ENCODE measurements around the gene AVPR2.

Gene AVPR2

DNA sequence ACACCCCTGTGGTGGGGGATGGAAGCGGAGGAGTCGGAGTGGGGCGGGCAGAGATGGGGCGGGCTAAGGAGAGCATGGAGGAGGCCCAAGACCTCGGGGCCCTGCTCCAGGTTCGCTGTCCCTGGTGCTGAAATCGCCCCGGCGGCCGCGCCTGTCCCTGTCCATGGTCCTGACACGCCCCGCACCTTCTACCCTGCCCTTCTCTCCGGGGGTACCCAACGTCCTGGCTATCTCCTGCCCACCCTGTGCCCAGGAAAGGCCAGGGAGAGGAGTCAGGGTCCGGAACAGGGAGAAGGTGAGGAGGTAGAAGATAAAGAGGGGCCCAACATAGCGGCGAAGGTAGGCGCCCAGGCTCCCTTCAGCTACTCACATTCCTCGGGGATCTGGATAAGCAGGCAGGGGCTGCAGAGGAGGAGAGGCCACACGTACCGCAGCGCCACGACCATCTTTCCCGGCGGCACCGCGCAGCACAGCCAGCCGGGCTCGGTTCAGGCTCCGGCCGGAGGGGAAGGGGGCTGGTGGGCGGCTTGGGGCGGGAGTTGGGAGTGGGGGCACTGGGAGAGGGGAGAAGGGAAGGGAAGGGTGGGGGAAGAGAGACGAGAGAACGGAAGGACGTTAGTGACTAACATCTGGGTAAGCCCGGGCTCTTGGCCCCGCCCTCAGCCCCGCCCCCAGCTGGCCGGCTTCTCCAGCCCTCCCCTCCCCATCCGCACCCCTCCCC, 28.9 kb upstream of the AVPR2 start:
- TF ChIP-seq, protein P1, sequence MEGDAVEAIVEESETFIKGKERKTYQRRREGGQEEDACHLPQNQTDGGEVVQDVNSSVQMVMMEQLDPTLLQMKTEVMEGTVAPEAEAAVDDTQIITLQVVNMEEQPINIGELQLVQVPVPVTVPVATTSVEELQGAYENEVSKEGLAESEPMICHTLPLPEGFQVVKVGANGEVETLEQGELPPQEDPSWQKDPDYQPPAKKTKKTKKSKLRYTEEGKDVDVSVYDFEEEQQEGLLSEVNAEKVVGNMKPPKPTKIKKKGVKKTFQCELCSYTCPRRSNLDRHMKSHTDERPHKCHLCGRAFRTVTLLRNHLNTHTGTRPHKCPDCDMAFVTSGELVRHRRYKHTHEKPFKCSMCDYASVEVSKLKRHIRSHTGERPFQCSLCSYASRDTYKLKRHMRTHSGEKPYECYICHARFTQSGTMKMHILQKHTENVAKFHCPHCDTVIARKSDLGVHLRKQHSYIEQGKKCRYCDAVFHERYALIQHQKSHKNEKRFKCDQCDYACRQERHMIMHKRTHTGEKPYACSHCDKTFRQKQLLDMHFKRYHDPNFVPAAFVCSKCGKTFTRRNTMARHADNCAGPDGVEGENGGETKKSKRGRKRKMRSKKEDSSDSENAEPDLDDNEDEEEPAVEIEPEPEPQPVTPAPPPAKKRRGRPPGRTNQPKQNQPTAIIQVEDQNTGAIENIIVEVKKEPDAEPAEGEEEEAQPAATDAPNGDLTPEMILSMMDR (IDR thresholded peaks at IDR 0.05; ENCODE audit: borderline replicate concordance, control extremely low read depth, extremely low read depth, insufficient read depth, missing control alignments), result no peak
- peak; percentile 84 for DNase-seq (ENCODE audit: low spot score)
- in situ Hi-C loops (cut with MboI; ENCODE audit: low sequenced_read_pairs, unreplicated experiment), result no loop called here

DNA sequence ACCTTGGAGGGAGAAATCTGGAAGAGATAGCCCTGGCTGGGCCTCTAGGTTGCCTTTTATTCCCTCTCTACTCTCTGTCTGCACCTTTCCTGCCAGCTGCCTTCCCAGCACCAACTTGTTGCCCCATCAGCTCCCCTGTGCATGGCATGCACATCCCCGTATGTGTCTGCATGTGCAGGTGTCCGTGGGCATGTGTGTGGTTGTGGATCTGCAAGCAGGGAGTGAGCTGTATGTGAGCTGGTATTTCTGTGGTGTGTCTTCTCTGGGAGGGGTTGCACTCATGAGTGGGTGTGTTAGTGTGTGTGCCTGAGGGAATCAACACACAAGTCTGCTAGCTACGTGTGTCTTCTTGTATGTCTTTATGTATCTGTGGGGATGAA, 28.4 kb upstream of the AVPR2 start:
- in situ Hi-C loops (cut with MboI; ENCODE audit: low sequenced_read_pairs, unreplicated experiment), result no loop called here
- TF ChIP-seq, protein P1 (IDR thresholded peaks at IDR 0.05; ENCODE audit: borderline replicate concordance, control extremely low read depth, extremely low read depth, insufficient read depth, missing control alignments), result no peak
- DNase-seq (ENCODE audit: low spot score), result no peak

- in situ Hi-C loops (cut with MboI; ENCODE audit: low sequenced_read_pairs, unreplicated experiment), result no loop called here
- TF ChIP-seq, protein P1 (IDR thresholded peaks at IDR 0.05; ENCODE audit: borderline replicate concordance, control extremely low read depth, extremely low read depth, insufficient read depth, missing control alignments), result no peak
- DNase-seq (ENCODE audit: low spot score), result no peak
Observed at GRCh38 chrX:153877571-153878261, 26.8 kb upstream of the AVPR2 start.

DNA sequence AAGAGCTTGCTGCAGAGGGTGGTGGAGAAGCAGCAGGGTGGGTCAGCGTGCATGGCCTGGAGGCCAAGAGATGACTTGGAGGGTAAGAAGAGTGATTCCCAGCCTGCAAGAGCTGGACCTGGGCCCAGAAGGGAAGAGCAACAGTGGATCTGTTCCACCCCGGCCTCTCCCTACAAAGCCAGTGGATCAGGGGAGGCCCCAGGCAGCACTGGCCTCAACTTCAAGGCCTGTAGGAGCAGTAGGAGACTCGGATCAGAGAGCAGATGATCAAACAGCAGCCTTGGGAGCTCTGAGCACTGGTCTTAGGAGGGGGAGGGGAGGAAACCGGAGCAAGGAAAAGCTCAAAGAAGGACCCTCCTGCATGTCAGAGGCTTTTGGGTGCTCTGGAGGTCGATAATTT, 26.1 kb upstream of the AVPR2 start:
- no peak for DNase-seq (ENCODE audit: low spot score)
- TF ChIP-seq, protein P1 (IDR thresholded peaks at IDR 0.05; ENCODE audit: borderline replicate concordance, control extremely low read depth, extremely low read depth, insufficient read depth, missing control alignments), result no peak
- in situ Hi-C loops (cut with MboI; ENCODE audit: low sequenced_read_pairs, unreplicated experiment), result no loop called here

GRCh38 chrX:153878969-153879653, 25.4 kb upstream of the AVPR2 start:
- DNase-seq (ENCODE audit: low spot score), result peak; percentile 60
- in situ Hi-C loops (cut with MboI; ENCODE audit: low sequenced_read_pairs, unreplicated experiment), result no loop called here
- TF ChIP-seq, protein P1 (IDR thresholded peaks at IDR 0.05; ENCODE audit: borderline replicate concordance, control extremely low read depth, extremely low read depth, insufficient read depth, missing control alignments), result no peak

DNA sequence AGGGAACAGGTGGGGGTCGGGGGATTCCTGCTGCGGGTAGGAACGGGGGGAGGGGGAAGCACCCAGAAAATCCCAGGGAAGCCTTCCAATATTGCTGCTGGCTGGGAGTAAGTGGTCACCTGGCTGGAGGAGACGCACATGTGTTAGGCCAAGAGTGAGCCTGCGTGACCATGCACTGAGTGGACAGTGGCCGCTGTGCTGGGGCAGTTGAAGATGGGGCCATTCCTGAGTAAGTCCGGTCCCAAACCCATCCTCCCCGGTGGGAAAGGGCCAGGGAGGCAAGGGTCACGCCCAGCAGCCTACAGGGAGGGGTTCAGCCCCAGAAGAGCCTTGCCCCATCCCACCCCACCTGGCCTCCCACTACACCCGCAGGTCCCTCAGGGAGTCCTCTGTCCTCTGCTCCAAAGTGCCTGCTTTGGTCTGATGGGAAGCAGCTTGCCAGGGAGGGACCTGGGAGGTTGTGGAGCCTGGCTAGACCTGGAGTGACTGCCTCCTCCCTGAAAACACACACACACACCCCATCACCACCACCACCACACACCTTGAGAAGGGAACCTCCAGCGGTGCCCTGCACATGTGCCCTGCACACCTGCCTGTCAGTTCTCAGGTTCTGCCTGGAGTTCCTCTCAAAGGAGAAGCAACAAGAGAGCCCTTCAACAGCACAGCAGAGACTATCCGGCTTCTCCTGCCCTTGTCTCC, 24.6 kb upstream of the AVPR2 start:
- in situ Hi-C loops (cut with MboI; ENCODE audit: low sequenced_read_pairs, unreplicated experiment), result no loop called here
- no peak for DNase-seq (ENCODE audit: low spot score)
- TF ChIP-seq, protein P1 (IDR thresholded peaks at IDR 0.05; ENCODE audit: borderline replicate concordance, control extremely low read depth, extremely low read depth, insufficient read depth, missing control alignments), result no peak
